ENCODE data around the gene CCSER2.
"Not testable (repeated sequence)": the region's sequence is repeated elsewhere in the genome, so short reads cannot be mapped to it uniquely, and the experiment has no call there.

Gene CCSER2, protein sequence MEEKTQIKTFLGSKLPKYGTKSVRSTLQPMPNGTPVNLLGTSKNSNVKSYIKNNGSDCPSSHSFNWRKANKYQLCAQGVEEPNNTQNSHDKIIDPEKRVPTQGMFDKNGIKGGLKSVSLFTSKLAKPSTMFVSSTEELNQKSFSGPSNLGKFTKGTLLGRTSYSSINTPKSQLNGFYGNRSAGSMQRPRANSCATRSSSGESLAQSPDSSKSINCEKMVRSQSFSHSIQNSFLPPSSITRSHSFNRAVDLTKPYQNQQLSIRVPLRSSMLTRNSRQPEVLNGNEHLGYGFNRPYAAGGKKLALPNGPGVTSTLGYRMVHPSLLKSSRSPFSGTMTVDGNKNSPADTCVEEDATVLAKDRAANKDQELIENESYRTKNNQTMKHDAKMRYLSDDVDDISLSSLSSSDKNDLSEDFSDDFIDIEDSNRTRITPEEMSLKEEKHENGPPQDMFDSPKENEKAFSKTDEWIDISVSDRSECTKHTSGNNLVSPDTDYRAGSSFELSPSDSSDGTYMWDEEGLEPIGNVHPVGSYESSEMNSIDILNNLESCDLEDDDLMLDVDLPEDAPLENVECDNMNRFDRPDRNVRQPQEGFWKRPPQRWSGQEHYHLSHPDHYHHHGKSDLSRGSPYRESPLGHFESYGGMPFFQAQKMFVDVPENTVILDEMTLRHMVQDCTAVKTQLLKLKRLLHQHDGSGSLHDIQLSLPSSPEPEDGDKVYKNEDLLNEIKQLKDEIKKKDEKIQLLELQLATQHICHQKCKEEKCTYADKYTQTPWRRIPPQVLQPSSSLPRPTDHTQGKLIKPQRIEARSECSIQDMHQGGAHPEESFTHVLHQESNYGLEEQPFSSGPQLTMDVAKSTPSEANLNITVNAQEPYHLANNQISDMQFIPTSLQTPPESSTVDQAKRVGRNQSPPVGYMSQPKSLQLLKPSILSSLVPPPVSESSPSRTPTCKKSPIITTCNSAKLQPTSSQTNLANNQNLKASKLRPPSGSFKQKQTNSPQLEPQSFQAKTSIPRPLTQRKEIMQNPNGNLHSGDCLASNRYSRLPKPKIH

DNA sequence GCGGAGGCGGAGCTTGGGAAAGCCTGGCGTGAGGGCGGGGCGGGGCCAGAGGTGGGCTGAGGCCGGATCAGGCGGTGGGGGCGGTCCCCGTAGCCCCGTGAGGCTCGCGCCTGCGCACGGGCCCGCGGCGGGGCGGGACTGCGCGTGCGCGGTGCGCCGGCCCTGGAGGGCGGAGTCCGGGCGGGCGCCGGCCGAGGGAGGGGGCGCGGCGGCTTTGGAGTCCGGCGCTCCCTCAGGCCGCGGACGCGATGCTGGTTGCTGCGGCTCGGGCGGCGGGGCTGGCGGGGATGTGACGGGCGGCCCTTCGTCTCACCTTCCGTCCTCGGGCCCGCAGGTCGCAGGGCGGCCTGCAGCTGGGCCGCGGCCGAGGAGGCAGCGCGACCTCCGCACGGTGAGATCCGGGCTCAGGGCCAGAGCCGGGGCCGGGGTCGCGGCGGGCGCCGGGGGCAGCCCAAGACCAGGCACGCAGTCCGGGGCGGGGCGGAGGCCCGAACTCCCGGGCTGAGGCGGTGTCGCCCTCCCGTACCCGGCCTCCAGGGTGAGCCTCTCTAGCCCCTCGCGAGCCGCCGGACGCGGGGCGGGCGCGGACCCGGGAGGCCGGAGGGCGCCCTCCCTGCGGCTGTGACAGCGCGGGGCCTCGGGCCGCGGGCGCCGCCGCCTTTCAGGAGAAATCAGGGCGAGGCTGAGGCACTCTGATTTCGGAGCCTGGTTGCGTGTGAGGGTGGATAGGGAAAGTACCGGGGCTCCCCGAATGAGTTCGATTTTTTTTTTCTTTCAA lies at the start of gene CCSER2:
Gene CCSER2, plus strand, starts transcription at position 172 of the 778 bp plus-strand sequence. CDS start 42,464 bp downstream, outside the sequence.
- DNase-seq (ENCODE audit: low spot score): peak; percentile 94

DNA sequence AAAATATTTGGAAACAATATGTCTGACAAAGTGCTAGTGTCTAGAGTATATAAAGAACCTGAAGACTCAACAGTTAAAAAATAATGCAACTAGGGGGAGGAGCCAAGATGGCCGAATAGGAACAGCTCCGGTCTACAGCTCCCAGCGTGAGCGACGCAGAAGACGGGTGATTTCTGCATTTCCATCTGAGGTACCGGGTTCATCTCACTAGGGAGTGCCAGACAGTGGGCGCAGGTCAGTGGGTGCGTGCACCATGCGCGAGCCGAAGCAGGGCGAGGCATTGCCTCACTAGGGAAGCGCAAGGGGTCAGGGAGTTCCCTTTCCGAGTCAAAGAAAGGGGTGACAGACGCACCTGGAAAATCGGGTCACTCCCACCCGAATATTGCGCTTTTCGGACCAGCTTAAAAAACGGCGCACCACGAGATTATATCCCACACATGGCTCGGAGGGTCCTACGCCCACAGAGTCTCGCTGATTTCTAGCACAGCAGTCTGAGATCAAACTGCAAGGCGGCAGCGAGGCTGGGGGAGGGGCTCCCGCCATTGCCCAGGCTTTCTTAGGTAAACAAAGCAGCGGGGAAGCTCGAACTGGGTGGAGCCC lies 48.4 kb upstream of the CCSER2 start:
- not testable (repeated sequence) for DNase-seq (ENCODE audit: low spot score)

DNA sequence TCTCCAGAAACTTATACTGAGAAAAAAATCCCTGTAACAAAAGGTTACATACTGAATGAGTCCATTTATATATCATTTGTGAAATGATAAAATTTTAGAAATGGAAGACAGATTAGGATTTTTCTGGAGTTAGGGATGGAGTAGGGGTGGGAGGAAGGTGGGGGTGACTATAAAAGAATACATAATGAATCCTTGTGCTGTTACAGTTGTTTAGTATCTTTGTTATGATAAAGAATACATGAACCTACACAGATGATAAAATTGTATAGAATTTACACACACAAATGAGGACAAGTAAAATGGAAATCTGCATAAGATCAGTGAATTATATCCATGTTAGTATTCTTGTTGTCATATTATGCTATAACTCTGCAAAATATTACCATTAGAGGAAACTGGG lies 41.7 kb upstream of the CCSER2 start:
- DNase-seq (ENCODE audit: low spot score): no peak

DNA sequence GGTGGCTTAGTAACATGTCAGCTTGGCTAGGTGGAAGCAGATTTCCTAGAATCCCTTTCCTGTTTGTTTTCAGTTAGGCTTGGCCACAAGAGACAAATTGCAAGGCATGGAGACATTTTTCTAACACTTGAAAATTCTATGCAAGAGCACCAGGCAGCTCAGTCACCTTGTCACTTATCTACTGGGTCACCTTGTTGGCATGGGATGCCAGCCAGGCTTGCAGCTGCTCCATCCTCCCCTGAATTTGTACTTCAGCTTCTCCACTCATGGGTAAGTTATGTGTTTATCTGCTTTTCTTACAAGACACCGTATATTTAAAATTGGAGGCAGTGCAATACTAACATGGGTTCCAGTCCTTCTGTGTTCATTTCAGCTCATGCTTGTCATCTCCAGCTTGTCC lies 40.2 kb upstream of the CCSER2 start:
- DNase-seq (ENCODE audit: low spot score): no peak

DNA sequence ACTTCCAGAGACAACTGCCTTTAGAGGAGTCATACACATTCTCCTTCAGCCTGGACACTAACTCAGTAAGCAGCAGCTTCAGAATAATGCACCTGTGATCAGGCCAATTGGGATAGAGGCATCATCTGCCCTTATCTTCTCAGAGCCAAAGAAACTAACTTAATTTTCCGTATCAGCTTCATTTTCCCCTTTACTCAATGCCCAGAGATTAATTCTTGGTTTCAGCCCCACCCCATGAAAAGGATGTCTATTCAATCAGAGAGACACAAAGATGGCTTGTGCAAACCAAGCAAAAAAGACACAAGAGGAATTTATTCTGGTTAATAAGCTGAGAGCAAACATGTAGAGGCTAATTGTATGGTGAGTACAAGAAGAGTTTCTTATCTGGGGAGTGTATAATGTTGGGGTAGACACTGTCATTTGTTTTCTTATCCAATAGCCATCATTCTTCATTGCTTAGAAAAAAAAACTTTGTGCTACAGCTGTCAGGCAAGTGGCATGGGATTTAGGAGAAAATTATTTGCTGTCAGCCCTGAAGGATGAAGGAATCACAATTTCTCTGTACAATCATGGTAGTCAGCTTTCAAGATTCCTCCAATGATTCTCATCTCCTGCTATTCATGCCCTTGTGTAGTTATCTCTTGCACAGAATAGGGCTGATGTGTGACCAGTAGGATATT lies 38.7 kb upstream of the CCSER2 start:
- no peak for DNase-seq (ENCODE audit: low spot score)

DNA sequence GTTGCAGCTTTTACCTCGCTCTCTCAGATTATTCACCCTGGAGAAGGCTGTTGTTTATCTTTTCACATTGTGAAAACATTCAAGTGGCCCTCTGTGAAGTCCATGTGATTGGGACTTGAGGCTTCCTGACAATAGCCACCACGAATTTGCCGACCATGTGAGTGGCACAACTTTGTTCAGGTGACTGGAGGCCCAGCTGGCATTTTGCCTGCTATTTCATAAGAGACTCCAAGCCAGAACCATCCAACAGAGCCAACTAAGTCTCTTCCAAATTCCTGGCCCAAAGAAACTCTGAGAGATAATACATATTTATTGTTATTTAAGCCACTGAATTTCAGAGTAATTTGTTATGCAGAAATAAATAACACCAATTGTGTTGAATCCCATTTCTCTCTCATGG lies 38.2 kb upstream of the CCSER2 start:
- DNase-seq (ENCODE audit: low spot score): no peak

DNA sequence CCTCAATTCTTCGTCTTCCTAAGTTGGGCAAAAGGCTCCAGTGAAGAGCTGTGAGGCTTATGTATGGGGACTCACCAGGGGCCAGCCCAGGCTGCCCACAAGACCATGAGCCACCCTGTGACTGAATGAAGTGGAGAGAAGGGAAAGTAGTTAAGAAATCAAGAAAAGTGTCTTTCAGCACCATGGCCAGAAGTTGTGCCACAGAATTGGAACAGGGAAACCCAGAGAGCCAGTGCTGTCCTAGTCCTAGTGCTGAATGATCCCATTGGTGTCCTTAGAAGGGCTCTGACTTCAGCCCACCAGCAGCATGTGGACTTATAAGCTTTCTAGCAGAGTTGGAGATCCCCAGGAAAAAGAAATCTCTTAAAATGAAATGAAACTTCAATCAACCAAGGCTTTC lies 37.0 kb upstream of the CCSER2 start:
- DNase-seq (ENCODE audit: low spot score): no peak

DNA sequence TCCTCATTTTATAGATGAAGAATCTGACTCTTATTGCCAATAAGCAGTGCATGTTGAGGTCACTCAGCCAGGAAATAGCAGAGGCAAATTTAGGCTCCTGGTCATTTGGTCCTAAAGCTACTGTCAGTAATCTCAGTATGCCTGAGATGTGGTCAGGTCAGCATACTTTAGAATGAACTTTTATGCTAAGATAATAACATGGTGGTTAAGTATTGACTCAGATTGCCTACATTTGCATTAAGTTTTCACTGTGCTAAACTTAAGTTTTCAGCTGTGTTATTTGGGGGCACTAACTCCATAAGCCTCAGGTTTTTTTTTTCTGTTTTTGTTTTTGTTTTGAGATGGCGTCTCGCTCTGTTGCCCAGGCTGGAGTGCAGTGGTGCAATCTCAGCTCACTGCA lies 35.9 kb upstream of the CCSER2 start:
- no peak for DNase-seq (ENCODE audit: low spot score)

DNA sequence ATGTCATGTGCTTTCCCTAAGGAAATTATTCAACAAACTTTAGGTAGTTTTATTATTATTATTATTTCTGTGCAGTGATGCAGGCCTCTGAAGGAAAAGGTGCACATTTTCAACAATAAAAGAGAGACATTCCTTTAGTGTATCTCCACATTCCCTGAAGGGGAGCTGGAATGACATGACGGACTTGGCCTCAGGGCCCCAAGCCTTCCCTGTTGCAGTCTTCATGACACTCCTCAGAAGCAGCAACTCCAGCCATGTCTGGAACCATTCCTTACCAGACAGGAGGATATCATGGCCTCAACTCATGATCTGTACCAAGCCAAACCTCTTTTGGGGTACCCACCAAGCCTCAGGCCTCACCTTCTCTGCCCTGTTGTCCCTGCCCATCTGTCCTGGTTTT lies 35.2 kb upstream of the CCSER2 start:
- DNase-seq (ENCODE audit: low spot score): no peak

DNA sequence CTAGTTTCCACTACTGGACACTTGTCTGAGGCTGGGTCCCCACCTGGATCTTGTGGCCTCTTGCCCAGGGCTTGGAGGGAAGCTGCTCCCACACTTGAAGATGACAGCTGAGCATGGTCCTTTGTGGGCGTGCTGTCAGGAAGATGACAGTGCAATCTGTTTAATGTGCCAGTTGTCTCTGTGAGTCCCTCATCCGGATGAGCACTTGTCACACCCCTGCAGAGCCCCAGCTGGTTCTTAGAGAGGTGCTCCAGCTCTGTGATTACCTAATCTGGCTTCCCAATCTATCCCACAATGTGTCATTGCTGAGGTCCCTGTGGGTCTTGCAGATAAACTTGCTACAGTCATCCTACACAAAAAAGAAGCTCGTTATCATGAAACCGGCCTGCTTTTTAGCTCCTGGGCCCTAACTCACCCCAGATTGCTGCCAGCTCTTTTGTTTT lies 34.8 kb upstream of the CCSER2 start:
- DNase-seq (ENCODE audit: low spot score): peak; percentile 84

DNA sequence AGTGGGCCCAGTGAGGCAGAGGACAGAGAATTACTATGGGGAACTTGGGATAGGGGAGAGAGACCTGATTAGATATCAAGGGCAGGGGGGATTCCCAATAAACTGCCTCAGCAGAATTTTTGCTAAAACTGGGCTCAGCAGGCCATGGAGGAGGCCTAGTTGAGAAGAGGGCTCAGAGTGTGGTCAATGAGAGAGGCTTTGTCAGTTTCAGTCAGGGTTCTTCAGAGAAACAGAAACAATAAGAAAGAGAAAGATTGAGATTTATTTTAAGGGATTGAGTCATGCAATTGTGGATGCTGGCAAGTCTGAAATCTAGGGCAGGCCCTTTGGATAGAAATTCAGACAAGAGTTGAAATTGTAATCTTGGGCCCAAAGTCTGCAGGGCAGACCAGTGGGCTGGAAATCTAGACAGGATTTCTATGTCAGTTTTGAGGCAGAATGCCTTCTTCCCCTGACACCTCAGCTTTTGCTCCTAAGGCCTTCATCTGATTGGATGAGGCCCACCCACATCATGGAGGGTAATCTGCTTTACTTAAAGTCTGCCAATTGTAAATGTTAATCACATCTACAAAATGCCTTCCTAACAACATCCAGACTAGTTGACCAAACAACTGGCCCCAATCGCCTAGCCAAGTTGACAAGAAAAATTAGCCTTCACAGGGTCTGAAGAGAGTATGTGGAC lies 33.5 kb upstream of the CCSER2 start:
- DNase-seq (ENCODE audit: low spot score): no peak

DNA sequence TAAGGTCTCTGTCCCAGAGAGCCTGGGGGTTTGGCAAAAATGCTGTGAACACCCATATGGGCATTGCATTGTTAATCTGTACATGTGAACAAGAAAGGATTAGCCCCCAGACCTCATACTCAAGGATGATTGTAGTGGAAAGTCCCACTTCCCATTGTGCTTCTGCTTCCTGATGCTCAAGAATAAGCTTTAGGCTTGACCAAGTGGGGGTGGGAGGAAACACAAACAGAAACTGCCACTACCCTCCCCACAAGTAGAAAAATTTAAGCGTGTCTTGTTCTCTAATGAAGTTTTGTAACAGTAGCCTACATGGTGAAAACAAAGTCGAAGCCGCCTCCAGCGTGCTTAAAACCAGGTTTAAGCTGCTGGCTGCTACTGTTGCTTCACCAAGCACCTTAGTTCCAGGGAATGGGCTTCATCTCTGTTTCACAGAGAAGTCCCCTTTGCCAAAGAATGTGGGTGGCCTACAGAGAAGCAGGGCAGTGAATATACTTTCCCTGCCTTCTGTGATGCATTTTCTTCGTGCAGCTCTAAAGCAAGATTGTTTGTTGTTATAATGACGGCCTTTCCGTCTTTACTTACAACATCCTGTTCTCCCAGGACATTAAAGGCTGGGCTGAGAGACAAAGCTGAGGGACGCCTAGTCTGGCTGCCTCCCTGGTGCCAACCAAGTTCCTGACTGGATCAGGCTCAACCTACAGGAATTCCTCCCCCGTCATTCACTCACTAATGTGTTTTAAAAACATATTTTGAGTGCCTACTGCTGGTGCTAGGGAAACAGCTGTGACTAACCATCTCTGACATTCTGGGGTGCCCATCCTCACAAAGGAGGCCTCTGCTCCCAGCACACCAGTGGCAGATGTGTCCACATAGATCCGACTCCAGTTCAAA lies 32.1 kb upstream of the CCSER2 start:
- no peak for DNase-seq (ENCODE audit: low spot score)

DNA sequence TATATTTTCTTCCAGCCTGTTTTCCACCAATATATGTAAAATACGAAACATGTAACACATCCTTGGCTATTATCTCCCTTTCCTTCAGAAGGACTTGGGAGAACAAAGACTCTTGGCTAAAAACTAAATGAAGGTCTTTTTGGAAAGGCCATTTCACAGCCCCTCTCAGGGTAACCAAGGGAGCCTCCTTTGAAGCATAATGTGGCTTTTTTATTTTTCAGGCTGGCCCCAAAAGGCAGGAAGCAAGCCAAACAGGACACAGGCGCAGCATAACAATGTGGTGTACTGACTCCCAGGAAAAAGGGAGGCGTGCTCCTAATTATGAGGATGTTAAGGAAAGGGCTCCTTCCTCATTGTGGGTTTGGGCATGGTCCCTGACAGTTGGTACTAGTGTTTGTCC lies 30.3 kb upstream of the CCSER2 start:
- peak; percentile 10 for DNase-seq (ENCODE audit: low spot score)

DNA sequence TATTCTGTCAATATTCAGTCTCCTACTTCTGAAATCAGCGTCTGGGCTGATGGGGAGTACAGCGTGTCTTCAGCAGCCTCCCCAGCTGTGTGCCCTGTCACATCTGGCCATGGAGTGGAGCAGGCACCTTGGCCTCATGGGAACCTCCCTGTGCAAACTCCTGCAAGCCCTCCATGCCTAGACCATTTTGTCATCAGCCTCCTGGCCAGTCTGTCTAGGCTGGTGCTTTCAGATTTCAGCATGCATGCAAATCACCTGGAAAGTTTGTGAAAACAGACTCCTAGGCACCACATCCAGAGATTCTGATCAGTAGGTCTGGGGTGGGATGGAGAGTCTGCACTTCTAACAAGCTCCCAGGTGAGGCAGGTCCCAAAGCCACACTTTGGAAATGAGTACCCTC lies 26.2 kb upstream of the CCSER2 start:
- no peak for DNase-seq (ENCODE audit: low spot score)

DNA sequence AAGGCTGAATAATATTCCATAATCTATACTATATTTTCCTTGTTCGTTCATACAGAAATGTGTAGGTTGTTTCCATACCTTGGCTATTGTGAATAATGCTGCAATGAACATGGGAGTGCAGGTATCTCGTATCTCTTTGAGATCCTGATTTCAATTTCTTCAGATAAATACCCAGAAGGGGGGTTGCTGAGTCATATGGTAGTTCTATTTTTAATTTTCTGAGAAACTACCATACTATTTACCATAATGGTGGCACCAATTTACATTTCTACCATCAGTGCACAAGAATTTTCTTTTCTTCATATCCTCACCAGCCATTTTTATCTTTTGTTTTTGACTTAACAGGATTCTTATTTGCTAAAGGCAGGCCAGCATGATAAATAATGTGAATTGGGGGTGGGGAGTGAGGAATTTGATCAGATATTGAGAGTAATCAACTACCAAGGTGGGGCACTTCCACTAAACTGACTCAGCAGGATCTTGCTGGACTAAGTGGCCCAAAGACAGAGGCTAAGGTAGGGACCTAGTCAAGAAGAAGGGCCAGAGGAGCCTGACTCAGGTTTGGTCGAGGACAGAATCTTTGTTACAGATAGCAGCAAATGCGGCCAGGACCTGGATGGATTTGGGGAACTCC lies 21.5 kb upstream of the CCSER2 start:
- DNase-seq (ENCODE audit: low spot score): no peak

DNA sequence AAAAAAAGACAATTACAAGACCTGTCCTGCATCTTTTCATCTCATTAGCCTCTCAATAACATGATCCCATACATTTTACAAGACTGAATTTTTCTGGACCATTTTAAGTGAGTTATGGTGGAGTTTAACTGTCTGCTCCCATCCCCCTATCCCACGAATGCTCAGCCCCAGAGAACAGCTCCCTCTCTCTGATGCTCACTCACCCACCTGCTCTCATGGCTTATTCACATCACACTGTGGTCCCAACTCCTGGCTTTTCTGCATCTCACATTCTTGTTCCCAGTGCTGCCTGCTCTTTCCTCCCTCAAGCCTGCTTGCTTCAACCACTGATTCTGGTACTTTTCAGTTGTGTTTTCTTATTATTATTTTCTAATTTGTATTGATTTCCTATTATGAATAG lies 20.4 kb upstream of the CCSER2 start:
- DNase-seq (ENCODE audit: low spot score): no peak

DNA sequence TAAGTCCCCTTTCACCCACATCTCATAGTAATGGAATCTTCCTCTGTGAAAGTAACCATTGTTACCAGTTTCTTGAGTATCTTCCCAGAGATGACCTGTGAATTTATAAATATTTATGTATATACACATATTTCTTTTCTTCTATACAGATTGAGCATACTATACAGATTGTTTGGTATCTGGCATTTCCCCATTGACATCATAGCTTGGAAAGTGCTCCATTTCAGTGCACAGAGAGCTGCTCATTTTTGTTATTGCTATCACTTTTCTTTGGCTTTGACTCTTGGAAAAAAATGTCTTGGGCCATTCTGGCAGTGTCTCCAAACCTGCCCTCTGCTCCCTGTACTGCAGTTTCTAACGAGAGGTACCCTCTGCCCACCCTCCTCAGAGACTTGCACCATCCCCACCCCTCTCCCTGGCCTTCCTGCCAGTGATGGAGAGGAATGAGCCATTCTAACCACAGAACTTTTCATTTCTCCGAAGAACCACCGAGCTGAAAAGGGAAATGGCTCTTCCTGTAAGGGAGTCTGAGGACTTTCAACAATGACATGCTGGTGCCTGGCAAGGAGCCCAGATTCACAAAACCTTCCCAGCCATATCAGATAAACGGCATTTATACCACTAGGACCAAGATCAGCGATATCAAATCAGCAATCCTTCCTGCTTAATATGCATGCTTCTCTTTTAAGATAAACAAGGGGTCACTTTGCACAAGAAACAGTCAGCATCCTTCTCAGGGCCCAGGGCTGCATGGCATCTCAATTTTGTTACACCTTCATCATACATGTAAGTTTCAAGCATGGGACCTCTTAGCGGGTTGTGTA lies 19.7 kb upstream of the CCSER2 start:
- peak; percentile 37 for DNase-seq (ENCODE audit: low spot score)

DNA sequence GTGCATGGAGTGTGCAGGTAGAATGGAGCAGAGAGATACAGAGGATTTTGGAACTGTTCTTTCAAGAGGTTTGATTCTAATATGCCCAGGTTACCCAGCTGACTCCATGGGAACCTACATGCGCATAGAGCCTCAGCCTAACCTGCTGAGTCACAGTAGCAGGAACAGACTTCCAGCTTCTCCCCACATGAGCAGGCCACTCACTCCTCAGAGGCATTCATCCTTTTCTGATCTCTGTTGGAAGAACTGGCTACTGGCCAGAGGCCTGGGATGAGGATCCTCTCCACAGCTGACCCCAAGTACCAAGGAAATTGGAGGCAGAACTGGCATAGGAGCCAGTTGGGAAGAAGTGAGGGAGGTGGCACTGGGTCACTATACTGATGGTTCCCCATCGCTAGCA lies 17.9 kb upstream of the CCSER2 start:
- DNase-seq (ENCODE audit: low spot score): no peak

Measured in cerebellar cortex (tissue), 1 donor.